Endodermal cell (in vitro differentiated cells): ENCODE data around the gene PBX4. TPM values are rescaled to one million over a fixed set of nuclear protein-coding genes. Genes with fewer than 3 reads are reported as not detected.

ENCODE experiments used
- DNase-seq: peaks from one replicate; pipeline ENCODE4 v3.0.0-alpha.2; 2017
- H3K27ac ChIP-seq: 2 replicates; pipeline ENCODE4 v1.5.1; 2013; ENCODE audit warnings: mild to moderate bottlenecking, low read depth, low read length, moderate library complexity
- H3K27me3 ChIP-seq: 2 replicates; pipeline ENCODE4 v1.6.1; 2013; ENCODE audit warnings: mild to moderate bottlenecking, low read length, moderate library complexity; ENCODE audit not compliant: insufficient read depth, control insufficient read depth, poor library complexity, severe bottlenecking
- H3K36me3 ChIP-seq: 2 replicates; pipeline ENCODE4 v1.7.0; 2013; ENCODE audit warnings: mild to moderate bottlenecking, low read length, moderate library complexity; ENCODE audit not compliant: control insufficient read depth, insufficient read depth
- H3K4me1 ChIP-seq: one replicate; pipeline ENCODE4 v1.7.0; 2013; ENCODE audit warnings: low read length; ENCODE audit not compliant: control insufficient read depth, insufficient read depth
- H3K4me3 ChIP-seq: 2 replicates; pipeline ENCODE4 v1.5.1; 2013; ENCODE audit warnings: mild to moderate bottlenecking, low read length, moderate library complexity
- H3K9ac ChIP-seq: 2 replicates; pipeline ENCODE4 v1.6.1; 2013; ENCODE audit warnings: mild to moderate bottlenecking, low read length, moderate library complexity; ENCODE audit not compliant: poor library complexity, severe bottlenecking; ENCODE audit errors: extremely low read depth
- H3K9me3 ChIP-seq: 2 replicates; pipeline ENCODE4 v1.6.1; 2013; ENCODE audit warnings: mild to moderate bottlenecking, low read length, moderate library complexity; ENCODE audit not compliant: control insufficient read depth
- H3K27ac Mint-ChIP-seq: 2 replicates; pipeline ENCODE4 v1.8.0; 2020; ENCODE audit warnings: mixed read lengths
- H3K27me3 Mint-ChIP-seq: 2 replicates; pipeline ENCODE4 v1.8.0; 2021; ENCODE audit warnings: mild to moderate bottlenecking, mixed read lengths; ENCODE audit not compliant: insufficient read depth
- H3K36me3 Mint-ChIP-seq: 2 replicates; pipeline ENCODE4 v1.8.0; 2020; ENCODE audit warnings: low read depth, mixed read lengths
- H3K4me1 Mint-ChIP-seq: 2 replicates; pipeline ENCODE4 v1.8.0; 2020; ENCODE audit warnings: mixed read lengths
- H3K4me3 Mint-ChIP-seq: 2 replicates; pipeline ENCODE4 v1.8.0; 2020; ENCODE audit warnings: mild to moderate bottlenecking, moderate library complexity, mixed read lengths
- H3K9me3 Mint-ChIP-seq: 2 replicates; pipeline ENCODE4 v1.8.0; 2020; ENCODE audit warnings: mild to moderate bottlenecking, mixed read lengths
- CTCF ChIP-seq: fragments of 200-600 bp; sonication (generic); conservative IDR thresholded peaks from 2 replicates; pipeline ENCODE4 v1.5.0; 2021; ENCODE audit warnings: antibody characterized with exemption, mild to moderate bottlenecking
- WGBS, 2 experiments: methylation state at CpG; one replicate each; pipeline versions ENCODE4 v1.1.5 to v1.1.7; 2013; ENCODE audit warnings: missing lambda C conversion rate in 2 of 2, mixed read lengths in 1 of 2; ENCODE audit not compliant: insufficient coverage in 1 of 2, insufficient read length in 1 of 2; 5-methylcytosine and 5-hydroxymethylcytosine counted together
- total RNA-seq, 2 donors: library from RNA; stranded (reverse); fragmentation: NEBNext Ultra II Directional in 1 of 2; extraction: Animal tissue kit (Norgen Biotek cat#: 25700) in 1 of 2; gene quantifications; 2 replicates in 1 of 2; 3 replicates in 1 of 2; pipeline ENCODE4 v1.2.1, GENCODE V29; 2021

PBX4 gene
- total RNA-seq, 2 donors from 2014 or later = 4.1 to 8.6 TPM

- H3K36me3 Mint-ChIP-seq = peaks cover 65% of the 10 kb centered on the region
Observed at GRCh38 chr19:19656451-19657396, 38.2 kb upstream of the PBX4 start.

GRCh38 chr19:19655641-19656343, 37.3 kb upstream of the PBX4 start:
- Histone ChIP-seq H3K27ac (no peak overlapping the region), H3K27me3 (no peaks in the 10 kb centered on the region), H3K9ac (no peak overlapping the region), H3K36me3 (peaks cover 83% of the 10 kb centered on the region), H3K4me1 (no peaks in the 10 kb centered on the region), H3K4me3 (no peak overlapping the region), H3K9me3 (no peaks in the 10 kb centered on the region)
- no peak for TF ChIP-seq CTCF
- no peaks in the 10 kb centered on the region for H3K9me3 Mint-ChIP-seq
- no peak for DNase-seq
- H3K4me3 Mint-ChIP-seq = no peak overlapping the region
- H3K27ac Mint-ChIP-seq = no peak overlapping the region
- no peaks in the 10 kb centered on the region for H3K4me1 Mint-ChIP-seq
- peaks cover 66% of the 10 kb centered on the region for H3K36me3 Mint-ChIP-seq
- no peaks in the 10 kb centered on the region for H3K27me3 Mint-ChIP-seq
- 96 to 98% methylated on average over 22 to 27 of the region's 27 CpGs for WGBS, 2 experiments

More at GRCh38 chr19:19656451-19657396, 38.2 kb upstream of the PBX4 start:
- peaks cover 73% of the 10 kb centered on the region for H3K36me3 ChIP-seq
- no peaks in the 10 kb centered on the region for H3K9me3 ChIP-seq
- no peak overlapping the region for H3K4me3 ChIP-seq
- Mint-ChIP-seq H3K4me3 (no peak overlapping the region), H3K27ac (no peak overlapping the region), H3K9me3 (no peaks in the 10 kb centered on the region), H3K4me1 (peaks cover 6% of the 10 kb centered on the region), H3K27me3 (no peaks in the 10 kb centered on the region)
- whole genome bisulfite sequencing, 2 experiments = 96 to 99% methylated on average over 28 to 33 of the region's 33 CpGs
- no peak overlapping the region for H3K9ac ChIP-seq
- H3K4me1 ChIP-seq = no peaks in the 10 kb centered on the region
- no peaks in the 10 kb centered on the region for H3K27me3 ChIP-seq
- TF ChIP-seq CTCF = no peak
- H3K27ac ChIP-seq = no peak overlapping the region
- no peak for DNase-seq

GRCh38 chr19:19655051-19655594, 36.6 kb upstream of the PBX4 start:
- Histone ChIP-seq H3K27me3 (no peaks in the 10 kb centered on the region), H3K4me3 (no peak overlapping the region), H3K4me1 (no peaks in the 10 kb centered on the region), H3K9me3 (no peaks in the 10 kb centered on the region), H3K27ac (no peak overlapping the region), H3K36me3 (peaks cover 83% of the 10 kb centered on the region), H3K9ac (no peak overlapping the region)
- TF ChIP-seq CTCF = no peak
- Mint-ChIP-seq H3K36me3 (peaks cover 72% of the 10 kb centered on the region), H3K4me1 (no peaks in the 10 kb centered on the region), H3K27me3 (no peaks in the 10 kb centered on the region), H3K9me3 (no peaks in the 10 kb centered on the region), H3K4me3 (no peak overlapping the region), H3K27ac (no peak overlapping the region)
- no peak for DNase-seq
- WGBS, 2 experiments = 95 to 99% methylated on average over 18 to 22 of the region's 22 CpGs
